K562 (cell line): Measurements from ENCODE around the gene WAS. TPM values are rescaled to one million over a fixed set of nuclear protein-coding genes. Genes with fewer than 3 reads are reported as not detected.

Source experiments
- ATAC-seq: fragments of 200-7000 bp; cut with Tn5 transposase; 3 replicates; pipeline ENCODE4 v1.9.1; 2020; ENCODE audit warnings: moderate library complexity
- BruUV-seq: library from RNA; stranded (reverse); fragments of 400-500 nt; replicated peaks from 2 replicates; lab custom pipeline; 2021; lab: Mats Ljungman, UMichigan
- CTCF ChIA-PET: fragments of 300-600 bp; formaldehyde crosslinking; extraction: SDS; loops from one replicate; lab custom pipeline; 2021; ENCODE audit warnings: low intra/inter-chr PET ratio; lab: Yijun Ruan, JAX
- POLR2A ChIA-PET: fragments of 300-600, 350-650 bp; sonication (Branson Sonifier 250); formaldehyde crosslinking; extraction: SDS; loops from one replicate; lab custom pipeline; 2021; ENCODE audit warnings: antibody characterized with exemption, inconsistent platforms; lab: Yijun Ruan, JAX
- DNase-seq, 4 experiments: peaks; one replicate each; pipeline versions ENCODE4 v3.0.0 to v3.0.0-alpha.2; 2011 to 2018; ENCODE audit warnings: low spot score in 3 of 4, mixed read lengths in 3 of 4; ENCODE audit errors: extremely low read depth in 1 of 4
- FAIRE-seq: peaks from 2 replicates; lab custom pipeline; 2011; peaks lifted over from hg19 to GRCh38; lab: Jason Lieb, UNC
- H2AFZ ChIP-seq: 2 replicates; pipeline ENCODE4 v1.6.0; 2011; ENCODE audit warnings: low read depth, low read length, control low read depth, inconsistent platforms
- H3K27ac ChIP-seq: fragments of 200-600 bp; 3 replicates; pipeline ENCODE4 v1.8.0; 2011; ENCODE audit warnings: low read depth, mild to moderate bottlenecking, control low read depth, inconsistent platforms, low read length, moderate library complexity, mixed read lengths; ENCODE audit errors: extremely low read depth
- H3K27me3 ChIP-seq, 2 experiments: fragments of 300-600 bp in 1 of 2; 2 replicates in 1 of 2; 3 replicates in 1 of 2; pipeline versions ENCODE4 v1.6.0 to v1.8.0; 2011; ENCODE audit warnings: inconsistent platforms in 2 of 2, low read length in 2 of 2, mild to moderate bottlenecking in 1 of 2, mixed read lengths in 1 of 2, moderate library complexity in 1 of 2; ENCODE audit not compliant: control insufficient read depth in 2 of 2, insufficient read depth in 2 of 2
- H3K36me3 ChIP-seq: fragments of 300-600 bp; 3 replicates; pipeline ENCODE4 v1.8.0; 2011; ENCODE audit warnings: mild to moderate bottlenecking, low read length, inconsistent platforms; ENCODE audit not compliant: control insufficient read depth, insufficient read depth
- H3K4me1 ChIP-seq, 2 experiments: fragments of 200-600 bp in 1 of 2; replicated peaks in 1 of 2; 2 replicates in 1 of 2; 3 replicates in 1 of 2; pipeline versions ENCODE4 v1.5.1 to v1.8.0; 2011; ENCODE audit warnings: inconsistent platforms in 2 of 2, low read length in 2 of 2, mild to moderate bottlenecking in 1 of 2, mixed read lengths in 1 of 2, moderate library complexity in 1 of 2; ENCODE audit not compliant: control insufficient read depth in 2 of 2, insufficient read depth in 2 of 2
- H3K4me2 ChIP-seq: 2 replicates; pipeline ENCODE4 v1.6.1; 2011; ENCODE audit warnings: low read length, control low read depth, inconsistent platforms, mixed read lengths; ENCODE audit not compliant: insufficient read depth
- H3K4me3 ChIP-seq: fragments of 200-600 bp; sonication (generic), shearing (Covaris generic); 2 replicates; pipeline ENCODE4 v1.5.1; 2016; ENCODE audit warnings: control low read depth, inconsistent platforms
- H3K79me2 ChIP-seq: fragments of 200-600 bp; 3 replicates; pipeline ENCODE4 v1.8.0; 2011; ENCODE audit warnings: low read length, inconsistent platforms; ENCODE audit not compliant: control insufficient read depth, insufficient read depth
- H3K9ac ChIP-seq, 2 experiments: 2 replicates each; pipeline versions ENCODE4 v1.6.0 to v1.6.1; 2011; ENCODE audit warnings: low read depth in 2 of 2, low read length in 2 of 2, control low read depth in 1 of 2, inconsistent platforms in 1 of 2, mild to moderate bottlenecking in 1 of 2, mixed read lengths in 1 of 2; ENCODE audit not compliant: insufficient read depth in 1 of 2
- H3K9me1 ChIP-seq: one replicate; pipeline ENCODE4 v1.6.0; 2011; ENCODE audit warnings: inconsistent platforms, mild to moderate bottlenecking, low read length, moderate library complexity; ENCODE audit not compliant: control insufficient read depth, insufficient read depth
- H3K9me3 ChIP-seq: replicated peaks from 2 replicates; pipeline ENCODE4 v1.5.1; 2011; ENCODE audit warnings: low read depth, low read length, inconsistent platforms; ENCODE audit not compliant: control insufficient read depth, insufficient read depth
- H4K20me1 ChIP-seq: replicated peaks from 2 replicates; pipeline ENCODE4 v1.6.1; 2011; ENCODE audit warnings: low read length, inconsistent platforms, mixed read lengths; ENCODE audit not compliant: control insufficient read depth, insufficient read depth
- BRF1 ChIP-seq: IDR thresholded peaks from 3 replicates; pipeline ENCODE4 v1.6.1; 2011; ENCODE audit warnings: borderline replicate concordance, mild to moderate bottlenecking; ENCODE audit not compliant: insufficient read length; ENCODE audit errors: extremely low read depth
- CHD2 ChIP-seq: IDR thresholded peaks from 2 replicates; pipeline ENCODE4 v1.6.1; 2011; ENCODE audit warnings: low read depth, low read length
- COPS2 ChIP-seq: fragments of 450-650 bp; conservative IDR thresholded peaks from 2 replicates; pipeline ENCODE4 v1.6.1; 2016; ENCODE audit warnings: mild to moderate bottlenecking, moderate library complexity
- CREB3 ChIP-seq: fragments of 450-650 bp; conservative IDR thresholded peaks from 2 replicates; pipeline ENCODE4 v1.6.1; 2016; ENCODE audit warnings: missing genetic modification characterization, low read depth, mild to moderate bottlenecking, missing compliant biosample characterization, moderate library complexity
- DIDO1 ChIP-seq: fragments of 450-650 bp; IDR thresholded peaks from 2 replicates; pipeline ENCODE4 v1.6.1; 2016; ENCODE audit warnings: low read depth, missing biosample characterization, missing genetic modification characterization
- E2F3 ChIP-seq: fragments of 250-450 bp; sonication (Bioruptor Pico); IDR thresholded peaks from 2 replicates; pipeline ENCODE4 v1.4.0; 2020; ENCODE audit warnings: mild to moderate bottlenecking
- E2F6 ChIP-seq, 2 experiments: IDR thresholded peaks; 2 replicates each; pipeline ENCODE4 v1.6.1; 2011; ENCODE audit warnings: borderline replicate concordance in 1 of 2, control low read depth in 1 of 2, low read depth in 1 of 2, low read length in 1 of 2, mild to moderate bottlenecking in 1 of 2, mixed read lengths in 1 of 2, moderate library complexity in 1 of 2; ENCODE audit not compliant: insufficient read depth in 1 of 2, insufficient read length in 1 of 2, poor library complexity in 1 of 2, severe bottlenecking in 1 of 2; ENCODE audit errors: extremely low read depth in 1 of 2
- NCOA6 ChIP-seq: fragments of 450-650 bp; IDR thresholded peaks from 2 replicates; pipeline ENCODE4 v1.6.1; 2017; ENCODE audit warnings: mild to moderate bottlenecking
- NFYB ChIP-seq: IDR thresholded peaks from 2 replicates; pipeline ENCODE4 v1.6.1; 2011; ENCODE audit warnings: mild to moderate bottlenecking, moderate library complexity; ENCODE audit not compliant: insufficient read length; ENCODE audit errors: extremely low read depth
- POLR2AphosphoS5 ChIP-seq: IDR thresholded peaks from 2 replicates; pipeline ENCODE4 v1.6.1; 2011; ENCODE audit warnings: mild to moderate bottlenecking, low read depth, low read length, moderate library complexity; ENCODE audit not compliant: control insufficient read depth, insufficient read depth
- ZBED1 ChIP-seq: IDR thresholded peaks from 2 replicates; pipeline ENCODE4 v1.6.1; 2014
- ZNF354B ChIP-seq: fragments of 250-450 bp; sonication (Bioruptor Pico); IDR thresholded peaks from 2 replicates; pipeline ENCODE4 v1.4.0; 2020
- WGBS: fragments of 100-300 bp; shearing (Covaris generic); methylation state at CpG from one replicate; pipeline ENCODE4 v1.1.6; 2016; ENCODE audit warnings: low coverage, mixed read lengths; ENCODE audit not compliant: insufficient coverage; ENCODE audit errors: missing lambda C conversion rate; 5-methylcytosine and 5-hydroxymethylcytosine counted together
- in situ Hi-C: fragments of 300-500 bp; cut with MboI; formaldehyde crosslinking; loops from 4 replicates; pipeline ENCODE4 v1.15.0; 2018; ENCODE audit warnings: inconsistent platforms, mixed read lengths
- intact Hi-C: fragments of 100-400 bp; cut with micrococcal nuclease; formaldehyde crosslinking; loops from 2 replicates; pipeline ENCODE4 v1.14.2; 2022
- polyA plus RNA-seq, 8 experiments: library from polyadenylated mRNA; depleted of rRNA in 4 of 8; stranded (reverse) in 5 of 8; unstranded in 3 of 8; fragments of >200 nt; fragmentation: Nextera tagmentation in 2 of 8; fragmentation: Illumina TruSeq in 1 of 8; extraction: Ambion mirVana in 2 of 8; extraction: Trizol in 1 of 8; gene quantifications; 2 replicates each; pipeline versions ENCODE4 v1.2.1 to v1.2.3, GENCODE V29; 2011 to 2014; ENCODE audit warnings: inconsistent platforms in 1 of 8, missing spikeins in 1 of 8
- total RNA-seq, 7 experiments: library from RNA; depleted of rRNA in 6 of 7; stranded (reverse); fragments of >200 nt in 6 of 7; fragmentation: Illumina TruSeq in 2 of 7; extraction: Trizol in 2 of 7; gene quantifications; 2 replicates each; pipeline versions ENCODE4 v1.2.1 to v1.2.3, GENCODE V29; 2011 to 2021; ENCODE audit warnings: low replicate concordance in 1 of 7

Gene WAS
- total and polyA plus RNA-seq, 9 of the 15 experiments (the other 6 are each of a cell fraction or from before 2014, with no cell fraction given), result 0.11 to 16.1 (median 3.8) TPM

- 90% methylated on average over 2 of the region's 2 CpGs for WGBS
- H2AFZ ChIP-seq, result no peak overlapping the region
- H3K27me3 ChIP-seq, result no peaks in the 10 kb centered on the region
- TF ChIP-seq CHD2 (no peak), NFYB (no peak), BRF1 (no peak), NCOA6 (no peak), E2F6 (IDR thresholded peaks at IDR 0.05; ENCODE audit: borderline replicate concordance in 1 of 2, extremely low read depth in 1 of 2, insufficient read depth in 1 of 2, insufficient read length in 1 of 2, low read depth in 1 of 2, low read length in 1 of 2, poor library complexity in 1 of 2, severe bottlenecking in 1 of 2) (no peak), CREB3 (tag) (no peak), E2F3 (CRISPR knock-in tag) (no peak), DIDO1 (tag) (no peak), POLR2AphosphoS5 (no peak), ZNF354B (CRISPR knock-in tag) (no peak), COPS2 (no peak), ZBED1 (no peak)
- H3K27ac ChIP-seq, result no peak overlapping the region
- no peaks in the 10 kb centered on the region for H4K20me1 ChIP-seq
- intact Hi-C loops (no loop called here), in situ Hi-C loops (no loop called here)
- DNase-seq (no peak), FAIRE-seq (no peak), ATAC-seq (no peak)
- H3K36me3 ChIP-seq, result peaks cover 9% of the 10 kb centered on the region; the same call in 2 of the 3 replicates
- ChIA-PET CTCF (no interaction called here), POLR2A (no interaction called here)
- no peak overlapping the region for H3K4me3 ChIP-seq
- H3K4me2 ChIP-seq, result no peak overlapping the region
- no peak overlapping the region for H3K9ac ChIP-seq
- H3K4me1 ChIP-seq, result peaks cover 2 to 29% of the 10 kb centered on the region in 2 experiments; a peak in 4 of 5 replicates
- H3K9me1 ChIP-seq, result no peaks in the 10 kb centered on the region
- no TSS peak for BruUV-seq
- no peaks in the 10 kb centered on the region for H3K9me3 ChIP-seq
- H3K79me2 ChIP-seq, result no peaks in the 10 kb centered on the region; the same call in 1 of the 3 replicates
These were observed 30.2 kb downstream of the WAS start for GRCh38 chrX:48713847-48714246.
